22Rv1 (cell line): ENCODE results near the gene POR.

Experiments
- ZFX ChIP-seq: fragments of 450-650 bp; IDR thresholded peaks from 2 replicates; pipeline ENCODE4 v1.6.1; 2017; ENCODE audit warnings: antibody characterized with exemption, borderline replicate concordance
- TF ChIP-seq, protein P1 (sequence below): fragments of 450-650 bp; IDR thresholded peaks from 2 replicates; pipeline ENCODE4 v1.5.1; 2017; ENCODE audit warnings: mild to moderate bottlenecking

DNA sequence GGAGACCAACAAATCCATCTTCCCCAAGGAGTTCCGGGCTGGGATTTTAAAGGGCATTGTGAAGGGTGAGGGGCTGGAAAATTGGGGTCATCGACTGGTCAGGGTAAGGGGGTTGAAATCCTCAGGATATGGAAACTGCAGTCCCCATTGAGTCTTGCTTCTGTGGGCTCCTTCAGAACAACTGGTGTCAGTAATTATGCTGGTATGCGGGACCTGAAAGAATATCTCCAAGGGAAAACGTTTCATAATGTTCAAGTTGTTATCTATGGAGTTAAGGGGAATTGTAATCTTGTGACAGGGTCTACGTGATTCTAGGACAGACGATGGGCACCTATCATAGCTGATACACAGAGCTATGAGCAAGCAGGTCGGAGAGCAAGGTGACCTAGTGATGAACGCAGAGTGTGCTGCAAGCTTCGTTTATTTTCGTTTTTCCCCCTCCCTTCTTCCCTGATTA, 36.6 kb upstream of the POR start:
- TF ChIP-seq, protein P1, sequence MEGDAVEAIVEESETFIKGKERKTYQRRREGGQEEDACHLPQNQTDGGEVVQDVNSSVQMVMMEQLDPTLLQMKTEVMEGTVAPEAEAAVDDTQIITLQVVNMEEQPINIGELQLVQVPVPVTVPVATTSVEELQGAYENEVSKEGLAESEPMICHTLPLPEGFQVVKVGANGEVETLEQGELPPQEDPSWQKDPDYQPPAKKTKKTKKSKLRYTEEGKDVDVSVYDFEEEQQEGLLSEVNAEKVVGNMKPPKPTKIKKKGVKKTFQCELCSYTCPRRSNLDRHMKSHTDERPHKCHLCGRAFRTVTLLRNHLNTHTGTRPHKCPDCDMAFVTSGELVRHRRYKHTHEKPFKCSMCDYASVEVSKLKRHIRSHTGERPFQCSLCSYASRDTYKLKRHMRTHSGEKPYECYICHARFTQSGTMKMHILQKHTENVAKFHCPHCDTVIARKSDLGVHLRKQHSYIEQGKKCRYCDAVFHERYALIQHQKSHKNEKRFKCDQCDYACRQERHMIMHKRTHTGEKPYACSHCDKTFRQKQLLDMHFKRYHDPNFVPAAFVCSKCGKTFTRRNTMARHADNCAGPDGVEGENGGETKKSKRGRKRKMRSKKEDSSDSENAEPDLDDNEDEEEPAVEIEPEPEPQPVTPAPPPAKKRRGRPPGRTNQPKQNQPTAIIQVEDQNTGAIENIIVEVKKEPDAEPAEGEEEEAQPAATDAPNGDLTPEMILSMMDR = no peak
- TF ChIP-seq ZFX = no peak
